ENCODE results near the gene KIF2A.

Gene KIF2A

GRCh38 chr5:62299600-62299999 lies 6.4 kb upstream of the KIF2A start:
- TF ChIP-seq TEAD4 (IDR thresholded peaks at IDR 0.05) (no peak), FOXM1 (IDR thresholded peaks at IDR 0.05; ENCODE audit: borderline replicate concordance, low read depth) (no peak), RAD21 (IDR thresholded peaks at IDR 0.05; ENCODE audit: low read depth) (no peak), TAF1 (IDR thresholded peaks at IDR 0.05; ENCODE audit: low read depth) (no peak), NFIC (IDR thresholded peaks at IDR 0.05) (no peak), EGR1 (IDR thresholded peaks at IDR 0.05) (no peak), CREB1 (IDR thresholded peaks at IDR 0.05; ENCODE audit: low read depth) (no peak), MAX (IDR thresholded peaks at IDR 0.05) (no peak), YY1 (IDR thresholded peaks at IDR 0.05; ENCODE audit: low read depth) (no peak), ZBTB7A (IDR thresholded peaks at IDR 0.05; ENCODE audit: low read depth) (no peak), EP300 (IDR thresholded peaks at IDR 0.05; ENCODE audit: borderline replicate concordance) (no peak), USF1 (IDR thresholded peaks at IDR 0.05) (no peak), TCF12 (IDR thresholded peaks at IDR 0.05; ENCODE audit: low read depth) (no peak), REST (IDR thresholded peaks at IDR 0.05; ENCODE audit: low read depth) (no peak), CEBPB (IDR thresholded peaks at IDR 0.05) (no peak)

- TF ChIP-seq CEBPB (IDR thresholded peaks at IDR 0.05) (no peak), REST (IDR thresholded peaks at IDR 0.05; ENCODE audit: low read depth) (no peak), TCF12 (IDR thresholded peaks at IDR 0.05; ENCODE audit: low read depth) (no peak), EGR1 (IDR thresholded peaks at IDR 0.05) (no peak), TAF1 (IDR thresholded peaks at IDR 0.05; ENCODE audit: low read depth) (no peak), USF1 (IDR thresholded peaks at IDR 0.05) (no peak), TEAD4 (IDR thresholded peaks at IDR 0.05) (no peak), MAX (IDR thresholded peaks at IDR 0.05) (no peak), CREB1 (IDR thresholded peaks at IDR 0.05; ENCODE audit: low read depth) (no peak), NFIC (IDR thresholded peaks at IDR 0.05) (no peak), RAD21 (IDR thresholded peaks at IDR 0.05; ENCODE audit: low read depth) (no peak), ZBTB7A (IDR thresholded peaks at IDR 0.05; ENCODE audit: low read depth) (no peak), FOXM1 (IDR thresholded peaks at IDR 0.05; ENCODE audit: borderline replicate concordance, low read depth) (no peak), EP300 (IDR thresholded peaks at IDR 0.05; ENCODE audit: borderline replicate concordance) (no peak), YY1 (IDR thresholded peaks at IDR 0.05; ENCODE audit: low read depth) (no peak)
Observed at GRCh38 chr5:62305358-62305714, 670 bp upstream of the KIF2A start.

- TF ChIP-seq MAX (IDR thresholded peaks at IDR 0.05) (no peak), FOXM1 (IDR thresholded peaks at IDR 0.05; ENCODE audit: borderline replicate concordance, low read depth) (no peak), RAD21 (IDR thresholded peaks at IDR 0.05; ENCODE audit: low read depth) (no peak), EP300 (IDR thresholded peaks at IDR 0.05; ENCODE audit: borderline replicate concordance) (no peak), NFIC (IDR thresholded peaks at IDR 0.05) (no peak), YY1 (IDR thresholded peaks at IDR 0.05; ENCODE audit: low read depth) (no peak), USF1 (IDR thresholded peaks at IDR 0.05) (no peak), TAF1 (IDR thresholded peaks at IDR 0.05; ENCODE audit: low read depth) (no peak), CREB1 (IDR thresholded peaks at IDR 0.05; ENCODE audit: low read depth) (no peak), REST (IDR thresholded peaks at IDR 0.05; ENCODE audit: low read depth) (no peak), EGR1 (IDR thresholded peaks at IDR 0.05) (no peak), CEBPB (IDR thresholded peaks at IDR 0.05) (no peak), ZBTB7A (IDR thresholded peaks at IDR 0.05; ENCODE audit: low read depth) (no peak)
Observed at GRCh38 chr5:62306323-62306895, 403 bp downstream of the KIF2A start.

Measured in Ishikawa (cell line).